Measurements from ENCODE around the gene BCORL1.

The BCORL1 gene

GRCh38 chrX:129965166-129965565 is 17.3 kb upstream of the BCORL1 start:
- DNase-seq (ENCODE audit: low read depth in 2 of 2): no peak

- no peak for DNase-seq (ENCODE audit: low read depth in 2 of 2)
Observed at GRCh38 chrX:129968968-129969367, 13.5 kb upstream of the BCORL1 start.

GRCh38 chrX:129976441-129976840 is 6.0 kb upstream of the BCORL1 start:
- no peak for DNase-seq (ENCODE audit: low read depth in 2 of 2)

GRCh38 chrX:129979207-129979920 is 3.1 kb upstream of the BCORL1 start:
- no peak for DNase-seq (ENCODE audit: low read depth in 2 of 2)

GRCh38 chrX:129980001-129980401 is 2.4 kb upstream of the BCORL1 start:
- no peak for DNase-seq (ENCODE audit: low read depth in 2 of 2)

- no peak for DNase-seq (ENCODE audit: low read depth in 2 of 2)
Observed at GRCh38 chrX:129980540-129981199, 1.8 kb upstream of the BCORL1 start.

- no peak for DNase-seq (ENCODE audit: low read depth in 2 of 2)
Observed at GRCh38 chrX:129981200-129981553, 1.3 kb upstream of the BCORL1 start.

GRCh38 chrX:129981752-129982299 is 609 bp upstream of the BCORL1 start:
- no peak for DNase-seq (ENCODE audit: low read depth in 2 of 2)

GRCh38 chrX:129983575-129984110 is 1.2 kb downstream of the BCORL1 start:
- DNase-seq (ENCODE audit: low read depth in 2 of 2): no peak

- no peak for DNase-seq (ENCODE audit: low read depth in 2 of 2)
Observed at GRCh38 chrX:129984111-129984958, 1.9 kb downstream of the BCORL1 start.

- no peak for DNase-seq (ENCODE audit: low read depth in 2 of 2)
Observed at GRCh38 chrX:129987871-129988270, 5.4 kb downstream of the BCORL1 start.

- no peak for DNase-seq (ENCODE audit: low read depth in 2 of 2)
Observed at GRCh38 chrX:129992181-129992580, 9.7 kb downstream of the BCORL1 start.

- no peak for DNase-seq (ENCODE audit: low read depth in 2 of 2)
Observed at GRCh38 chrX:129996120-129996519, 13.7 kb downstream of the BCORL1 start.

GRCh38 chrX:129997086-129997485 is 14.7 kb downstream of the BCORL1 start:
- DNase-seq (ENCODE audit: low read depth in 2 of 2): no peak

- no peak for DNase-seq (ENCODE audit: low read depth in 2 of 2)
Observed at GRCh38 chrX:129998021-129998420, 15.6 kb downstream of the BCORL1 start.

GRCh38 chrX:130001893-130002292 is 19.5 kb downstream of the BCORL1 start:
- DNase-seq (ENCODE audit: low read depth in 2 of 2): no peak

GRCh38 chrX:130002541-130002940 is 20.1 kb downstream of the BCORL1 start:
- DNase-seq (ENCODE audit: low read depth in 2 of 2): no peak

GRCh38 chrX:130005089-130005807 is 22.8 kb downstream of the BCORL1 start:
- no peak for DNase-seq (ENCODE audit: low read depth in 2 of 2)

GRCh38 chrX:130009658-130010223 is 27.3 kb downstream of the BCORL1 start:
- DNase-seq (ENCODE audit: low read depth in 2 of 2): no peak

GRCh38 chrX:130012683-130013082 is 30.2 kb downstream of the BCORL1 start:
- no peak for DNase-seq (ENCODE audit: low read depth in 2 of 2)

GRCh38 chrX:130013661-130014060 is 31.2 kb downstream of the BCORL1 start:
- DNase-seq (ENCODE audit: low read depth in 2 of 2): no peak

Measured in activated CD8-positive, alpha-beta memory T cell treated with anti-CD3 and anti-CD28 coated beads for 4 hours (primary cell).